Peyer's patch (tissue), 4 donors: Measurements from ENCODE around the gene COX4I1.

Experiments used
- POLR2A ChIP-seq, 2 donors: fragments of 450-650 bp; IDR thresholded peaks; one replicate each; pipeline ENCODE4 v1.5.1; 2017; ENCODE audit warnings: antibody characterized with exemption in 2 of 2, mild to moderate bottlenecking in 2 of 2, moderate library complexity in 2 of 2
- TF ChIP-seq, protein P1 (sequence below), 6 experiments: fragments of 450-650 bp in 4 of 6; fragments of 200-600 bp in 2 of 6; sonication (generic) in 1 of 6; IDR thresholded peaks; one replicate each; pipeline ENCODE4 v1.5.1; 2017 to 2019; ENCODE audit warnings: antibody characterized with exemption in 6 of 6, mild to moderate bottlenecking in 3 of 6, moderate library complexity in 1 of 6

GRCh38 chr16:85829751-85830445 is 30.4 kb downstream of the COX4I1 start:
- TF ChIP-seq, protein P1, sequence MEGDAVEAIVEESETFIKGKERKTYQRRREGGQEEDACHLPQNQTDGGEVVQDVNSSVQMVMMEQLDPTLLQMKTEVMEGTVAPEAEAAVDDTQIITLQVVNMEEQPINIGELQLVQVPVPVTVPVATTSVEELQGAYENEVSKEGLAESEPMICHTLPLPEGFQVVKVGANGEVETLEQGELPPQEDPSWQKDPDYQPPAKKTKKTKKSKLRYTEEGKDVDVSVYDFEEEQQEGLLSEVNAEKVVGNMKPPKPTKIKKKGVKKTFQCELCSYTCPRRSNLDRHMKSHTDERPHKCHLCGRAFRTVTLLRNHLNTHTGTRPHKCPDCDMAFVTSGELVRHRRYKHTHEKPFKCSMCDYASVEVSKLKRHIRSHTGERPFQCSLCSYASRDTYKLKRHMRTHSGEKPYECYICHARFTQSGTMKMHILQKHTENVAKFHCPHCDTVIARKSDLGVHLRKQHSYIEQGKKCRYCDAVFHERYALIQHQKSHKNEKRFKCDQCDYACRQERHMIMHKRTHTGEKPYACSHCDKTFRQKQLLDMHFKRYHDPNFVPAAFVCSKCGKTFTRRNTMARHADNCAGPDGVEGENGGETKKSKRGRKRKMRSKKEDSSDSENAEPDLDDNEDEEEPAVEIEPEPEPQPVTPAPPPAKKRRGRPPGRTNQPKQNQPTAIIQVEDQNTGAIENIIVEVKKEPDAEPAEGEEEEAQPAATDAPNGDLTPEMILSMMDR (IDR thresholded peaks at IDR 0.05), result no peak
- TF ChIP-seq POLR2A (IDR thresholded peaks at IDR 0.05), result no peak
